RWPE1 (cell line): Measurements from ENCODE around the gene CD300C.
"Not testable (repeated sequence)": the region's sequence is repeated elsewhere in the genome, so short reads cannot be mapped to it uniquely, and the experiment has no call there.

Source experiments
- CTCF ChIA-PET: fragments of 350-600 bp; sonication (Branson Sonifier 250); formaldehyde crosslinking; extraction: SDS; loops from one replicate; lab custom pipeline; 2021; lab: Yijun Ruan, JAX
- POLR2A ChIA-PET: fragments of 400-600 bp; formaldehyde crosslinking; extraction: SDS; loops from one replicate; lab custom pipeline; 2020; ENCODE audit warnings: antibody characterized with exemption; ENCODE audit not compliant: low non-redundant PET; lab: Yijun Ruan, JAX
- DNase-seq: peaks from one replicate; pipeline ENCODE4 v3.0.0; 2012; ENCODE audit warnings: low spot score
- H3K27ac ChIP-seq: fragments of 450-650 bp; 2 replicates; pipeline ENCODE4 v1.5.1; 2017
- TF ChIP-seq, protein P1 (sequence below): fragments of 450-650 bp; conservative IDR thresholded peaks from 2 replicates; pipeline ENCODE4 v1.5.1; 2017; ENCODE audit warnings: low read depth, mild to moderate bottlenecking

CD300C gene

DNA sequence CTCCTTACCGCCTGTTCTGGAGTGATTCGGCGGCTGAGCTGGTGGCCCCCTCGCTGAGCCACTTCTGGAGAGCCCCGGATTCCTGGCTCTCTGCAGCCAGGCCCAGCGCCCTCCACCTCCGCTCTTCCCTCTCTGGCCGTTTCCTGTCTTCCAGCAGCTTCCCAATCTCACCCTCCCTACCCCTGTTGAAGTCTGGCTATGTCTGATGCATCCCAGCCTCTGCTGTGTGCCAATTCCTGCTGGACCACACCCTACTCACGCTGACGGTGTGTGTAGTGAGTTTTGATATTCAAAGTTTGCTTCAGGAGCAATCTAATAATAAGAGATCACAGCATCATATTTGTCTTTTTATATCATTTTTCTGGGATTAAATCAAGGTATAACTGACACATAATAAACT, 36.7 kb upstream of the CD300C start:
- TF ChIP-seq, protein P1, sequence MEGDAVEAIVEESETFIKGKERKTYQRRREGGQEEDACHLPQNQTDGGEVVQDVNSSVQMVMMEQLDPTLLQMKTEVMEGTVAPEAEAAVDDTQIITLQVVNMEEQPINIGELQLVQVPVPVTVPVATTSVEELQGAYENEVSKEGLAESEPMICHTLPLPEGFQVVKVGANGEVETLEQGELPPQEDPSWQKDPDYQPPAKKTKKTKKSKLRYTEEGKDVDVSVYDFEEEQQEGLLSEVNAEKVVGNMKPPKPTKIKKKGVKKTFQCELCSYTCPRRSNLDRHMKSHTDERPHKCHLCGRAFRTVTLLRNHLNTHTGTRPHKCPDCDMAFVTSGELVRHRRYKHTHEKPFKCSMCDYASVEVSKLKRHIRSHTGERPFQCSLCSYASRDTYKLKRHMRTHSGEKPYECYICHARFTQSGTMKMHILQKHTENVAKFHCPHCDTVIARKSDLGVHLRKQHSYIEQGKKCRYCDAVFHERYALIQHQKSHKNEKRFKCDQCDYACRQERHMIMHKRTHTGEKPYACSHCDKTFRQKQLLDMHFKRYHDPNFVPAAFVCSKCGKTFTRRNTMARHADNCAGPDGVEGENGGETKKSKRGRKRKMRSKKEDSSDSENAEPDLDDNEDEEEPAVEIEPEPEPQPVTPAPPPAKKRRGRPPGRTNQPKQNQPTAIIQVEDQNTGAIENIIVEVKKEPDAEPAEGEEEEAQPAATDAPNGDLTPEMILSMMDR: no peak
- peak overlapping the region; percentile 77 for H3K27ac ChIP-seq
- ChIA-PET CTCF (no interaction called here), POLR2A (no interaction called here)
- no peak for DNase-seq

DNA sequence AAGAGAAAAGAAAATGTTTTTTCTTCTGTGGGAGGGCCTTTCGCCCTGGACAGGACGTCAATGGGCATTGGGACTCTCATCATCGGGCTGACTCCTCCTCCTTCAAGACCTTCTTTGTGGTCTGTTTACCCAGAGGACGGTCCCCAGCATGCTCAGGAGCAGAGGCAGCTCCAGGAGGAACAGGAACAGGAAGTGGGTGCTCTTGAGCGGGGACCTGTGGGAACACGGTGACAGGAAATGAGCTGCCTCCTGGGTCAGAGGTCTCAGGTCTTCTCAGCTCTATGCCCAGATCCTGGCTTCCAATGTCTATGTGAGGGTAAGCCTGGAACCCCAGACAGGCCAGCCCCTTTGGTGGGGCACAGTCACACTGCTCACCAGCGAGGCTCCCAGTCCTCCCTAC, 34.0 kb upstream of the CD300C start:
- peak overlapping the region; percentile 4; the same call in 1 of the 2 replicates for H3K27ac ChIP-seq
- ChIA-PET CTCF (interaction anchor here (0.7 kb wide), 1 partner anchor 790 kb away, joined by 3 read pairs; no protein-coding TSS in a partner anchor), POLR2A (no interaction called here)
- TF ChIP-seq, protein P1: no peak
- no peak for DNase-seq

DNA sequence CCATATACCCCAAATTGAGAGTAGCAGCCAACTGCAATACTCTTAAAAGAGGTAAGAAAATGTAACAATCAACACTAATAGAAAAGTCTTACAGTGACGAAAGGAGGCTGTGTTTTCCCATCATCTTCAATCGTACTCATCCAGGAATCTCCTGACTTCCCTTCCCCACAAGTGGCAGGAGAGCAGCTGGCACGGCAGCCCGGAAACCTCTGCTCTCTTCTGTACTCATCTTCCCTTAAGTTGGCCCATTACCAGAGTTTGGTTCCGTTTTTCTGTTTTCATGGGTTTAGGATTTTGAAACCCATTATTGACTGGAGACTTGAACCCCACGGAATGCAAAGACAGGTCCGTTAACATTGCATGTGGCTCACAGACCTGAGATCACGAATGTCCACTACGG, 33.1 kb upstream of the CD300C start:
- POLR2A ChIA-PET: no interaction called here
- no peak for DNase-seq
- TF ChIP-seq, protein P1: no peak
- CTCF ChIA-PET: interaction anchor here (0.6 to 0.7 kb wide), 2 partner anchors 183 to 789 kb away, joined by 3 read pairs; no protein-coding TSS in a partner anchor
- no peak overlapping the region for H3K27ac ChIP-seq

DNA sequence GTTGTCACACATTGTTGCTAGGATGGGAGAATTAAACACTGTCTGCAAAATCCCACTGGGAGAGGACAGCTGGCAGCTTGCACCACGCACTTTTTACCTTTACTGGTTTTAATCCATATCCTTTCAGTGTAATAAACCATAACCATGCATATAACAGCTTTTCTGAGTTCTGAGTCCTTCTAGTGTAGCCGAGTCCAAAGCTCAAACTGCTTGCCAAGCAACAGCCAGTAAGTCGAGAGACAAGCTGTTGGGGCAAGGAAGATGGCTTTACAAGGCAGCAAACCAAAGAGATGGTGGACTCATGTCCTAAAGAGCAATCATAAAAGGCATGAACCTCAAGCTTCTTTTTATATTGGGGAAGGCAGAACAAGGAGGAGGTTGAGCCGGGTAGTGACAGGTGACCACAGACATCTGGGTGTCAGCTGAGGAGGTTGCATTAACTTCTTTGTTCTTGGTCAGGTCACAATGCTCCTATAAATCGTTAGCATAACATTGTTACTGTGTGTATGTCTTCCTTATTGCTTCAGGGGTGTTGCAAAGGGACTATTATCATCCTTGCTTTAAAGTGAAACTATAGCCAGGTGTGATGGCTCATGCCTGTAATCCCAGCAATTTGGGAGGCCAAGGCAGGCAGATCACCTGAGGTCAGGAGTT, 28.7 kb upstream of the CD300C start:
- CTCF ChIA-PET: interaction anchor here (1.2 kb wide), 1 partner anchor 8 kb away, joined by 3 read pairs; no protein-coding TSS in a partner anchor
- TF ChIP-seq, protein P1: no peak
- no peak overlapping the region for H3K27ac ChIP-seq
- no peak for DNase-seq
- POLR2A ChIA-PET: no interaction called here

DNA sequence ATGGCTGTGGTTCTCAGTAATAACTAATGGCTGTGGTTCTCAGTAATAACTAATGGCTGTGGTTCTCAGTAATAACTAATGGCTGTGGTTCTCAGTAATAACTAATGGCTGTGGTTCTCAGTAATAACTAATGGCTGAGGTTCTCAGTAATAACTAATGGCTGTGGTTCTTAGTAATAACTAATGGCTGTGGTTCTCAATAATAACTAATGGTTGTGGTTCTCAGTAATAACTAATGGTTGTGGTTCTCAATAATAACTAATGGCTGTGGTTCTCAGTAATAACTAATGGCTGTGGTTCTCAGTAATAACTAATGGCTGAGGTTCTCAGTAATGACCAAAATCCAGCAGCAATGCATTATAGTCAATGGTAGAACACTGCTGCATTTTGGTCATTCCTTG, 27.7 kb upstream of the CD300C start:
- POLR2A ChIA-PET, H3K27ac ChIP-seq, CTCF ChIA-PET, DNase-seq: not testable (repeated sequence)

DNA sequence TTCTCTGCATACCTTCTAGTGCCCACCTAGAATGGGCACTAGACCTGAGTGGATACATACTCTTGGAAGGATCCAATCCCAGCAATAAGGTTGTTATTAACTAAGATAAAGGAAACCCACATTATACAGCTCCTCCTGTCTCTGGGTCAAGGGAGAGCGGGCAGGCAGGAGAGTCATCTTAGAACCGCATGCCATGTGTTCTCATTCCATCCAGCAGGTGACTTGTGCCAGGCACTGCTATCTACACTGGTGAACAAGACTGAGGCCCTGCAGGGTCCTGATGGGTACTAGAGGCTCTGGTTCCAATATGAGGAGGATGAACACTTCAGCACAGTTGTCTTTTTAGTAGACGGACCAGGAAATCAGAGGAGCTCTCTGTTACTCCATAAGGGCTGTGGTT, 27.3 kb upstream of the CD300C start:
- CTCF ChIA-PET: no interaction called here
- POLR2A ChIA-PET: no interaction called here

More for the DNA sequence above, 27.3 kb upstream of the CD300C start:
- no peak for DNase-seq
- H3K27ac ChIP-seq: no peak overlapping the region
- TF ChIP-seq, protein P1: no peak
